LNCaP clone FGC (cell line): ENCODE results near the gene TCF7L1.

Experiments used
- DNase-seq: peaks from one replicate; pipeline ENCODE4 v3.0.0-alpha.2; 2011; ENCODE audit warnings: low read depth
- H3K4me3 ChIP-seq: 2 replicates; pipeline ENCODE4 v1.5.1; 2011; ENCODE audit warnings: mild to moderate bottlenecking, low read depth, low read length, control low read depth
- TF ChIP-seq, protein P1 (sequence below): IDR thresholded peaks from 2 replicates; pipeline ENCODE4 v1.5.1; 2012; ENCODE audit warnings: mild to moderate bottlenecking; ENCODE audit not compliant: control insufficient read depth, insufficient read depth; ENCODE audit errors: extremely low read depth

TCF7L1 gene

DNA sequence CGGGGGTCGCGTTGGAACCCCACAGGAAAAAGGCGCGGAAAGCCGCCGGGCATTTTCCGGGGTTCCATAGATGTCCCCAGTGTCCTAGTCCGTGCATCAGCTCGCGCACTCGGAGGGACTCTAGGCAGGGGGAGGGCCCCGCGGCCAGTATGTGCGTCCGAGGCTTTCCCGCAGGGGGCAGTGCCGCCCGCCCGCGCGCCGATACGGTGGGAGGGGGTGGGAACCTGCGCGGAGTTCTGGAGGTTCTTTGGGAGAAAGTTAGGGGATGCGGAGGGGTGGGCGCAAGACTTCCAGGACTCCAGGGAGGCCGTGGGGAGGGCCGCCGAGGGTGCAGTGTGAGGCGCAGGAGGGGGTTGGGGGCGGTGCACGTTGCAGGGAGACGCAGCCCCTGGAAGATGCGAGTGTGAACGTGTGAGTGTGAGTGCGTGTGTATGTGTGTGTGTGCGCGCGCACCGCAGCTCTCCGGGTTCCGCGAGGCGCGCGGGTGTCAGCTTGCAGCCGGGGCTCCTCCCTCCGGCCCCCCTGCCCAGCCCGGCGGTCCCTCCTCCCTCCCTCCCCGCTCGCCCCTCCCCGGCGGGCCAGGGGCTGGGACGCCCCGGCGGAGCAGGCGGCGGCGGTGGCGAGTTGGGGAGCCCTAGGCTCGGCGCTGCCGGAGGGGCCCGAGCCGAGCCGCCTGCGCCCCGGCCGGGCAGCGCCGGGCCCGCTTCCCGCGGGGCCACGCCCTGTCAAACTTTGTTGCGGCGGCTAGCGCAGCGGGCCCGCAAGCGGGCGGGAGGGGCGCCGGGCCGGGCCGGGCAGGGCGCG, at the start of gene TCF7L1:
Gene TCF7L1, plus strand, starts transcription at position 559 of the 804 bp plus-strand sequence. CDS start 293 bp downstream, outside the sequence.
- no peak for DNase-seq
- peak within 1 kb of the TSS; percentile 45 for H3K4me3 ChIP-seq
- TF ChIP-seq, protein P1, sequence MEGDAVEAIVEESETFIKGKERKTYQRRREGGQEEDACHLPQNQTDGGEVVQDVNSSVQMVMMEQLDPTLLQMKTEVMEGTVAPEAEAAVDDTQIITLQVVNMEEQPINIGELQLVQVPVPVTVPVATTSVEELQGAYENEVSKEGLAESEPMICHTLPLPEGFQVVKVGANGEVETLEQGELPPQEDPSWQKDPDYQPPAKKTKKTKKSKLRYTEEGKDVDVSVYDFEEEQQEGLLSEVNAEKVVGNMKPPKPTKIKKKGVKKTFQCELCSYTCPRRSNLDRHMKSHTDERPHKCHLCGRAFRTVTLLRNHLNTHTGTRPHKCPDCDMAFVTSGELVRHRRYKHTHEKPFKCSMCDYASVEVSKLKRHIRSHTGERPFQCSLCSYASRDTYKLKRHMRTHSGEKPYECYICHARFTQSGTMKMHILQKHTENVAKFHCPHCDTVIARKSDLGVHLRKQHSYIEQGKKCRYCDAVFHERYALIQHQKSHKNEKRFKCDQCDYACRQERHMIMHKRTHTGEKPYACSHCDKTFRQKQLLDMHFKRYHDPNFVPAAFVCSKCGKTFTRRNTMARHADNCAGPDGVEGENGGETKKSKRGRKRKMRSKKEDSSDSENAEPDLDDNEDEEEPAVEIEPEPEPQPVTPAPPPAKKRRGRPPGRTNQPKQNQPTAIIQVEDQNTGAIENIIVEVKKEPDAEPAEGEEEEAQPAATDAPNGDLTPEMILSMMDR: peak; percentile 57

GRCh38 chr2:85085563-85085962, 47.6 kb upstream of the TCF7L1 start:
- TF ChIP-seq, protein P1: no peak
- DNase-seq: no peak
- no peak overlapping the region for H3K4me3 ChIP-seq

DNA sequence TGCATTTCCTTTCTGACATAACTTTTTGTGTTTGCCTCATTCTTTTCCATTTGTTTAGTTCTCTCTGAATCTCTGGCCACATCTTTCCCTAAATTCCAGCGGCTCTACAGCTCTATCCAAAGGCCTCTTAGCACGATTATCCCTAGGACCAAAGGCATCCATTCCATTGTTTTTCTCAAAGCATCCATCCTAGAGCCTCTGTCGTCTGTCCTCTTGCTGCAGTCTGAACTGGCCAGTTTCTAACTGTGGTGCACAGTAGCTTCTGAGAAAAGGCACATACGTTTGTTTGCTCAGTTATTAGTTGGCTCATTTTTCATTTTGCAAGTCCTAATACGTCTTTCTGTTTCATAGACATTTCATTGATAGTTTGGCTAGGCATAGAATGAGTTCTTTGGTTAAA, 45.7 kb upstream of the TCF7L1 start:
- H3K4me3 ChIP-seq: no peak overlapping the region
- DNase-seq: no peak
- TF ChIP-seq, protein P1: no peak

GRCh38 chr2:85088921-85089320, 44.3 kb upstream of the TCF7L1 start:
- no peak for DNase-seq
- TF ChIP-seq, protein P1: no peak
- no peak overlapping the region for H3K4me3 ChIP-seq

DNA sequence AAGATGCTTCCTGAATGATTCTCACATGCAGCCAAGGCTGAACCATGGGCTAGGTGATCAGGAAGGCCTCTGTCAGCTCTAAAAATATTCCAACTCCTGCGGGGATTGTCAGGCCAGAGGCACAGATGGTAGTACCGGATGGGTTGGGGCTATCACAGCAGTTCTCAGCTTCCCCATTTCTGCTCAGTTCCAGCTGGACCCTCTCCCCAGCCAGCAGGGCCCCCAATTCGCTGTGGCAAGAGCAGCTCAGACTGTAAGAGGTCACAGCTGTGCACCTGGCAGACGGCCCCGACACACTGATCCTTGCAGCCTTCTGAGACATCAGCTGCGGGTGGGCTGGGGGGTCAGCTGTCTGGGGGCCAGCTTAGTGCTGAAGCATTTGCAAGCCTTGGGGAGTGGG, 43.6 kb upstream of the TCF7L1 start:
- DNase-seq: no peak
- no peak overlapping the region for H3K4me3 ChIP-seq
- TF ChIP-seq, protein P1: no peak

DNA sequence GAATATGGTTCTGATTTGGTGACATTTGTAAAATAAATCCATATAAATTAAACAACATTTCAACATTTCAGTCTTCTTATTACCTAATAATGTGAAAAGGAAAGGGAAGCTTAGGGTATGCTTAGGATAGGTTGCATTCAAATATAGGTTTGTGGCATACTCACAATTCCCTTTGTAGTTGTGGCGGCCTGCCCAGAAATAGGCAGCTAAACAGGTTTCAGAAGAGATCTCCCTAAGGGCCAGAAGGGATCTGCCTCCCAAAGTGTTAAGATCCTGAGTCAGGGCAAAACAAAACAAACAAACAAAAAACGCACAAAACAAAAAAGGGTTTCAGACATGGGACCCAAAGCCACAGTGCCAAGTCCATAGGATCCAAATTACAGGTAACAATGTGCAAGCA, 41.4 kb upstream of the TCF7L1 start:
- TF ChIP-seq, protein P1: no peak
- no peak overlapping the region for H3K4me3 ChIP-seq
- peak; percentile 59 for DNase-seq

- DNase-seq: no peak
- no peak overlapping the region for H3K4me3 ChIP-seq
- TF ChIP-seq, protein P1: no peak
Observed at GRCh38 chr2:85095094-85095493, 38.1 kb upstream of the TCF7L1 start.
